Activated T-helper 2 cell treated with anti-CD3 and anti-CD28 coated beads, Interferon-gamma antibody, Interleukin-2, Interleukin-4, amounts not matched to agents 10 μg/mL and 5 μg/mL and 100 μg/mL, durations not matched to agents 14 hours and 24 hours and 36 hours (primary cell): ENCODE measurements around the gene PQBP1. TPM values are rescaled to one million over a fixed set of nuclear protein-coding genes. Genes with fewer than 3 reads are reported as not detected.
A peak's percentile ranks its signal among the peaks of the same experiment; 100 is the strongest.

ENCODE experiments used
- DNase-seq: peaks from one replicate; pipeline ENCODE4 v3.0.0; 2021; ENCODE audit warnings: low spot score
- H3K27ac Mint-ChIP-seq: one replicate; pipeline ENCODE4 v1.8.0; 2021; ENCODE audit warnings: mixed read lengths
- H3K27me3 Mint-ChIP-seq: one replicate; pipeline ENCODE4 v1.8.0; 2021; ENCODE audit warnings: low read depth, mixed read lengths
- H3K36me3 Mint-ChIP-seq: one replicate; pipeline ENCODE4 v1.8.0; 2021; ENCODE audit warnings: low read depth, mixed read lengths
- H3K4me1 Mint-ChIP-seq: one replicate; pipeline ENCODE4 v1.8.0; 2021; ENCODE audit warnings: low read depth, mixed read lengths
- H3K4me3 Mint-ChIP-seq: one replicate; pipeline ENCODE4 v1.8.0; 2021; ENCODE audit warnings: low read depth, mild to moderate bottlenecking, moderate library complexity, mixed read lengths
- H3K9me3 Mint-ChIP-seq: one replicate; pipeline ENCODE4 v1.8.0; 2021; ENCODE audit warnings: mixed read lengths
- intact Hi-C: fragments of 100-400 bp; cut with micrococcal nuclease; formaldehyde crosslinking; loops from one replicate; pipeline ENCODE4 v1.15.1; 2023
- total RNA-seq: library from RNA; stranded (reverse); gene quantifications from 2 replicates; pipeline ENCODE4 v1.2.3, GENCODE V29; 2022

PQBP1 gene
- total RNA-seq, 1 donor from 2014 or later: 97.3 TPM

GRCh38 chrX:48919360-48919841 lies 21.7 kb downstream of the PQBP1 start:
- no peak for DNase-seq
- no peaks in the 10 kb centered on the region for H3K9me3 Mint-ChIP-seq
- peaks cover 34% of the 10 kb centered on the region for H3K4me1 Mint-ChIP-seq
- H3K4me3 Mint-ChIP-seq: peak overlapping the region; percentile 91
- H3K27me3 Mint-ChIP-seq: no peaks in the 10 kb centered on the region
- H3K27ac Mint-ChIP-seq: peak overlapping the region; percentile 97
- H3K36me3 Mint-ChIP-seq: peaks cover 67% of the 10 kb centered on the region
- intact Hi-C loops: loop anchor here (1.0 to 10.0 kb wide), 5 partner anchors 18 to 275 kb away; partner anchors contain the start of genes OTUD5, PQBP1, TFE3 and TIMM17B

GRCh38 chrX:48919947-48920717 lies 22.4 kb downstream of the PQBP1 start:
- DNase-seq: no peak
- Mint-ChIP-seq H3K9me3 (no peaks in the 10 kb centered on the region), H3K27ac (peak overlapping the region; percentile 97), H3K4me3 (peak overlapping the region; percentile 91), H3K4me1 (peaks cover 31% of the 10 kb centered on the region), H3K36me3 (peaks cover 62% of the 10 kb centered on the region), H3K27me3 (no peaks in the 10 kb centered on the region)
- intact Hi-C loops: loop anchor here (1.0 to 10.0 kb wide), 5 partner anchors 17 to 275 kb away; partner anchors contain the start of genes OTUD5, PQBP1, TFE3 and TIMM17B

- peak overlapping the region; percentile 97 for H3K27ac Mint-ChIP-seq
- intact Hi-C loops: no loop called here
- no peaks in the 10 kb centered on the region for H3K9me3 Mint-ChIP-seq
- no peaks in the 10 kb centered on the region for H3K27me3 Mint-ChIP-seq
- H3K4me3 Mint-ChIP-seq: peak overlapping the region; percentile 91
- no peak for DNase-seq
- peaks cover 62% of the 10 kb centered on the region for H3K36me3 Mint-ChIP-seq
- peaks cover 35% of the 10 kb centered on the region for H3K4me1 Mint-ChIP-seq
Measured at GRCh38 chrX:48920718-48921104, 23.0 kb downstream of the PQBP1 start.

- peak overlapping the region; percentile 73 for H3K27ac Mint-ChIP-seq
- intact Hi-C loops: no loop called here
- DNase-seq: no peak
- H3K4me3 Mint-ChIP-seq: no peak overlapping the region
- H3K9me3 Mint-ChIP-seq: no peaks in the 10 kb centered on the region
- peaks cover 49% of the 10 kb centered on the region for H3K36me3 Mint-ChIP-seq
- peaks cover 34% of the 10 kb centered on the region for H3K4me1 Mint-ChIP-seq
- no peaks in the 10 kb centered on the region for H3K27me3 Mint-ChIP-seq
Measured at GRCh38 chrX:48923771-48924170, 26.0 kb downstream of the PQBP1 start.

DNA sequence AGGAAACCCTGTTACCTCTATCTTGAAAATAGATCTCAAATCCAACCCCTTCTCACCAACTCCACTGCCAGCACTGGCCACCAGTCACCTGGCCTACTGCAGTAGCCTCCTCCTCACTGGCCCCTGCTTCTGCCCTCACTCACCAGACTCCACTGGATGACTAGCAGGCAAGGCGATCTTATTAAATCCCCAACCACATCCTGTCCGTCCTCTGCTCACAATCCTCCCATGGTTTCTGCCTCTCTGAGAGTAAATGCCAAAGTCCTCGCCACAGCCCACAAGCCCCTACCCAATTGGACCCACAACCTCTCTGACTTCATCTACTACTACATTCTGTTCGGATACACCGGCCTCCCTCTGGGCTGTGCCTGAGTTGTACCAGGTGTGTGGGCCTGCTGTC lies 26.5 kb downstream of the PQBP1 start:
- Mint-ChIP-seq H3K4me1 (peaks cover 34% of the 10 kb centered on the region), H3K36me3 (peaks cover 46% of the 10 kb centered on the region), H3K27me3 (no peaks in the 10 kb centered on the region), H3K27ac (peak overlapping the region; percentile 73), H3K4me3 (no peak overlapping the region), H3K9me3 (no peaks in the 10 kb centered on the region)
- intact Hi-C loops: no loop called here
- no peak for DNase-seq

GRCh38 chrX:48927123-48927522 lies 29.4 kb downstream of the PQBP1 start:
- H3K27me3 Mint-ChIP-seq: no peaks in the 10 kb centered on the region
- H3K9me3 Mint-ChIP-seq: no peaks in the 10 kb centered on the region
- no peak overlapping the region for H3K27ac Mint-ChIP-seq
- peaks cover 15% of the 10 kb centered on the region for H3K4me1 Mint-ChIP-seq
- DNase-seq: no peak
- peaks cover 50% of the 10 kb centered on the region for H3K36me3 Mint-ChIP-seq
- intact Hi-C loops: no loop called here
- no peak overlapping the region for H3K4me3 Mint-ChIP-seq

DNA sequence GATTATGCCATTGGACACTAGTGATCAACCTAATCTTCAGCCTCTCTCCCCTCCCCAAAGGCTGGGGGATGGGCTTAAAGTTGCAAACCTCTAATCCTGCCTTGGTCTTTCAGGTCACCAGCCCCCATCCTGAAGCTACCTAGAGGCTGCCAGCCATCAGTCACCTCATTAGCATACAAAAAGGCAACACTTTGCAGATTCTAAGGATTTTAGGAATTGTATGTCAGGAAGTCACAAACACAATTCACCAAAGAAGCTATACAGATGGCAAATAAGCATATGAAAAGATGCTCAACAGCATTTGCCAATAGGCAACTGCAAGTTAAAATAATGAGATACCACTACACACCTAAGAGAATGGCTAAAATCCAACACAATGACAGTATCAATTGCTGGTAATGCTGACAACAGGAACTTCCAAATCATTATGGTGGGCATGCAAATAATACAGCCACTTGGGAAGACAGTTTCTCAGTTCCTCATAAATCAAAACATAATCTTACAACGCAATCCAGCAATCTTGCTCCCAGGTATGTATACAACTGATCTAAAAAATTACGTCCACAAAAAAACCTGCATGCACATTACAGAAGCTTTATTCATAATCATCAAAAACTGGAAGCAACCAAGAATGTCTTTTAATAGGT lies 30.1 kb downstream of the PQBP1 start:
- intact Hi-C loops: no loop called here
- no peak for DNase-seq
- Mint-ChIP-seq H3K4me3 (no peak overlapping the region), H3K27me3 (no peaks in the 10 kb centered on the region), H3K27ac (no peak overlapping the region), H3K36me3 (peaks cover 49% of the 10 kb centered on the region), H3K9me3 (no peaks in the 10 kb centered on the region), H3K4me1 (peaks cover 16% of the 10 kb centered on the region)

DNA sequence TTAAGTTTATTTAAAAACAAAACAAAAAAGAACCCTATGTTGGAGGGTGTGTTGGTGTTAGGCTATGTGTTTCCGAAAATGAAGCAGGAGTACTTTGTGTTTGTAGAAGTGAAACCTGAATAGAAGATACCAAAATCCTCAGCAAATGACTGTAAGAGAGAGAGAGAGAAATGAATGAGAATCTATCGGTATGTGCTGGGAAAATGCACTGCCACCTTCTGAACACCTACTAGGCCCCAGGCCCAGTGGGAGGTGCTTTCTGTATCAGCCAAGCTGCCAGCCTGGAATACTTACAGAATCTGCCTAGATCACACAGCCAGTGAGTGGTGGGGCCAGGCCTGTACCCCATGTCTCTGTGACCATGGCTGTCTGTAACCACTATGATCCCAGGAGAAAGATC lies 36.0 kb downstream of the PQBP1 start:
- intact Hi-C loops: loop anchor here (10.0 kb wide), 1 partner anchor 219 kb away; no protein-coding TSS in a partner anchor
- Mint-ChIP-seq H3K27me3 (no peaks in the 10 kb centered on the region), H3K4me1 (peaks cover 42% of the 10 kb centered on the region), H3K4me3 (peak overlapping the region; percentile 52), H3K9me3 (no peaks in the 10 kb centered on the region), H3K36me3 (peaks cover 61% of the 10 kb centered on the region), H3K27ac (peak overlapping the region; percentile 99)
- no peak for DNase-seq

DNA sequence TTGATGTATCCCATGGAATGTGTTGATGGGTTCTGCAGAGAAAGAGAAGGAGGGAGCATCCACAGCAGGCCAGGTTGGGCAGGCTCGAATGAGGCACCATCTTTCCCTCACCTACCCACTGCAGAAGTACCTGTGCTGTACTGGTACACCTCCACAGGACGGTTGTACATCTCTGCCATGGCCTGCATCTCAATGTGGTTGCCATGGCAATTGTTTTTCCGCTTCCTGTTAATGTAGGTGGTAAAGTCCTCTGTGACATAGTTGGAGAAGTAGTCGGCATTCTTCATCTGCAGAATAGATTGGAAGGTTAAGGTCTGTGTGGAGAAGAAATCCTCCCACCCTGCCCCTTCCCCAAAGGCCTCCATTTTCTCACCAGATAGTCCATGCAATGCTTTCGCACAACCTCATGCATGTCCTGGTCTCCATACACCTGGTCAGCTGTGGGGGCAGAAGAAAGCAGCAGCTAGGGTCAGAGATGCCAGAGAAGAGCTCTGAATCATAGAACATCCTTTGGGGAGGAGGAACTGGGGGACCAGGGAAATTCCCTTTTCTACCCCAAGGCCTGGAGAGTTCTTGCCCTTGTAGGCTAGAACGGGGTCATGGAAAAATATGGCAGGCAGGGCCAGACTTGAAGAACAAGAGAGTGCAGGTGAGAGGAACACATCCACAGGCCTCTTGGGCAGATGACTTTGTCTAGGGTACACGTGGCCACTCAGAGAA lies 37.0 kb downstream of the PQBP1 start:
- Mint-ChIP-seq H3K9me3 (no peaks in the 10 kb centered on the region), H3K27ac (peak overlapping the region; percentile 99), H3K4me1 (peaks cover 52% of the 10 kb centered on the region), H3K4me3 (peak overlapping the region; percentile 42), H3K27me3 (no peaks in the 10 kb centered on the region), H3K36me3 (peaks cover 61% of the 10 kb centered on the region)
- no peak for DNase-seq
- intact Hi-C loops: loop anchor here (5.0 to 10.0 kb wide), 3 partner anchors 220 to 1272 kb away; no protein-coding TSS in a partner anchor

DNA sequence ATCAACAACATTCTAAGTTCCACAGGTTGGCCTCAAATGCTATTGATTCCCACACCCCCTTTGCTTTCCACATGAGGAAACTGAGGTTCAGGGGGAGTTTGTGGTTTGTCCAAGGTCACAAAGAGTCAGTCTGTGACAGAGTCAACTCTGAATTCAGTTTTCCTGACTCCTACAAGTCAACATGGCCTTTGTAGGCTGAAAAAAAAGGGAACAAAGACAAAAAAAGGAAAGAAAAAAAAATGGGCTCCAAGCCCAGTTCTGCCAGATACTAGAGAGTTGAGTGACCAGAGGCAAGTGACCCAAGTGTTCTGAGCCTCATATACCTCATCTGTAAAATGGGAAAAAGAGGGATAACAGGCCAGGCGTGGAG lies 37.6 kb downstream of the PQBP1 start:
- Mint-ChIP-seq H3K36me3 (peaks cover 61% of the 10 kb centered on the region), H3K4me3 (peak overlapping the region; percentile 42), H3K4me1 (peaks cover 56% of the 10 kb centered on the region), H3K27me3 (no peaks in the 10 kb centered on the region), H3K27ac (peak overlapping the region; percentile 99), H3K9me3 (no peaks in the 10 kb centered on the region)
- DNase-seq: no peak
- intact Hi-C loops: loop anchor here (5.0 to 10.0 kb wide), 3 partner anchors 220 to 1273 kb away; no protein-coding TSS in a partner anchor

DNA sequence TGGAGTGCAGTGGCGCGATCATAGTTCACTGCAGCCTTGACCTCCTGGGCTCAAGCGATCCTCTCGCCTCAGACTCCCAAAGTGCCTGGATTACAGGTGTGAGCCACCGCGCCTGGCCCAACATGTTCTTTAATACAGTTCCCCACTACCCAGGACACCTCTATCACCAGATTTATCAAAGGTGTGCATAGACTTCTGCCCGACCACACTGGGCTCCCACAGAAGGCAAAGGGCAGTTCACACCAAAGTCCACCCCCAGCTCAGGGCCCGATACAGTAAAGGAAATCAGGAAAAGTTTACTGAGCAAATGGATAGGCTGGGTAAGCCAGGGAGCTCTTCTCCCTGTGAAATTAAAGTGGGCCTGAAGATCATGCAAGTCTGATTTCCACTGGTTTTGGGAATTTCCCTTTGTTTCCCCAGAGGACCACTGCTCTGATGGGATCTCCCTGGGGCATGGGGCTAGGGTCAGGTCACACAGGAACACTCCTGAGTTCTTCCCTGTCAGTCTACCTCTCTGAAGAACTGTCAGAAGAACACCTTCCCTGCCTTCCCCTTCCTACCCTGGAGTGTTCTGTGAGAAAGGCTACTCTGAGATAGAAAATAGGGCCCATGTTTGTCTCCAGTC lies 38.8 kb downstream of the PQBP1 start:
- no peak for DNase-seq
- Mint-ChIP-seq H3K27me3 (no peaks in the 10 kb centered on the region), H3K36me3 (peaks cover 60% of the 10 kb centered on the region), H3K4me1 (peaks cover 64% of the 10 kb centered on the region), H3K27ac (peak overlapping the region; percentile 99), H3K9me3 (no peaks in the 10 kb centered on the region), H3K4me3 (peak overlapping the region; percentile 71)
- intact Hi-C loops: loop anchor here (1.0 to 10.0 kb wide), 4 partner anchors 17 to 1274 kb away; partner anchors contain the start of gene PIM2
